ENCODE results near the gene ARNT2. TPM values are rescaled to one million over a fixed set of nuclear protein-coding genes. Genes with fewer than 3 reads are reported as not detected.

Gene ARNT2
- total RNA-seq, 1 donor from 2014 or later, result 72.4 TPM

DNA sequence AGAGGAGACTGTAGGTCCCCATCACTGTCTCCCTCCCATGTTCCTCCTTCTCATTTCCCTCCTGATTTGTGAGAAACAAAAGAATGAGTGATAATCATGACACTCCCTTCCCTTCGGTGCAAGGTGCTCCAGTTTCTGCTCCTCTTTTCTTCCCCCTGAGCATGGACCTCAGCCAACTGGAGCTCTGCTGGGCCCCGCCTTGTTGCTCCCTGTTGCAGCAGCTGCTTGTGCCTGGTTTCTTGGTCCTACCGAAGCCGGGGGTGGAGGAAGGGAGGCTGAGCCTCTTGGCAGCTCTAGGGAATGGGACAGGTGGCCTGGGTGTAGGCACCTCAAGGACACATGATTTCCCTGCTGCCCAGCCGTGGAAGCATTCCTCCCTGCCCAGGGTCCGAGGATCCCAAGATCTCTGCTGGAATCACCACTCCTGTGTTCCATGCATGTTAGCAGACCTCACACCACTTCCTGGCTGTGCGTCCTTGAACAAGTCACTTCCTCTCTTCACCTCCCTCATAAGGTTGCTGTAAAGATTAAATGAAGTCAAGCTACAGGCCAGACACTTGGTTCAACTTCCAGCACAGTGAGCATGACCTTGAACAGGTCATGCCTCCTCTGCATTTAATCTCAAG, 159.3 kb downstream of the ARNT2 start:
- Mint-ChIP-seq H3K9me3 (ENCODE audit: unreplicated experiment) (no peaks in the 10 kb centered on the region), H3K4me3 (ENCODE audit: unreplicated experiment) (peak overlapping the region; percentile 38), H3K36me3 (ENCODE audit: unreplicated experiment) (peaks cover 50% of the 10 kb centered on the region), H3K27me3 (ENCODE audit: unreplicated experiment) (no peaks in the 10 kb centered on the region), H3K4me1 (ENCODE audit: unreplicated experiment) (peaks cover 63% of the 10 kb centered on the region), H3K27ac (ENCODE audit: unreplicated experiment) (peak overlapping the region; percentile 0)
- DNase-seq (ENCODE audit: extremely low spot score, unreplicated experiment), result peak; percentile 64
- TF ChIP-seq, protein P1, sequence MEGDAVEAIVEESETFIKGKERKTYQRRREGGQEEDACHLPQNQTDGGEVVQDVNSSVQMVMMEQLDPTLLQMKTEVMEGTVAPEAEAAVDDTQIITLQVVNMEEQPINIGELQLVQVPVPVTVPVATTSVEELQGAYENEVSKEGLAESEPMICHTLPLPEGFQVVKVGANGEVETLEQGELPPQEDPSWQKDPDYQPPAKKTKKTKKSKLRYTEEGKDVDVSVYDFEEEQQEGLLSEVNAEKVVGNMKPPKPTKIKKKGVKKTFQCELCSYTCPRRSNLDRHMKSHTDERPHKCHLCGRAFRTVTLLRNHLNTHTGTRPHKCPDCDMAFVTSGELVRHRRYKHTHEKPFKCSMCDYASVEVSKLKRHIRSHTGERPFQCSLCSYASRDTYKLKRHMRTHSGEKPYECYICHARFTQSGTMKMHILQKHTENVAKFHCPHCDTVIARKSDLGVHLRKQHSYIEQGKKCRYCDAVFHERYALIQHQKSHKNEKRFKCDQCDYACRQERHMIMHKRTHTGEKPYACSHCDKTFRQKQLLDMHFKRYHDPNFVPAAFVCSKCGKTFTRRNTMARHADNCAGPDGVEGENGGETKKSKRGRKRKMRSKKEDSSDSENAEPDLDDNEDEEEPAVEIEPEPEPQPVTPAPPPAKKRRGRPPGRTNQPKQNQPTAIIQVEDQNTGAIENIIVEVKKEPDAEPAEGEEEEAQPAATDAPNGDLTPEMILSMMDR (IDR thresholded peaks at IDR 0.05), result no peak

DNA sequence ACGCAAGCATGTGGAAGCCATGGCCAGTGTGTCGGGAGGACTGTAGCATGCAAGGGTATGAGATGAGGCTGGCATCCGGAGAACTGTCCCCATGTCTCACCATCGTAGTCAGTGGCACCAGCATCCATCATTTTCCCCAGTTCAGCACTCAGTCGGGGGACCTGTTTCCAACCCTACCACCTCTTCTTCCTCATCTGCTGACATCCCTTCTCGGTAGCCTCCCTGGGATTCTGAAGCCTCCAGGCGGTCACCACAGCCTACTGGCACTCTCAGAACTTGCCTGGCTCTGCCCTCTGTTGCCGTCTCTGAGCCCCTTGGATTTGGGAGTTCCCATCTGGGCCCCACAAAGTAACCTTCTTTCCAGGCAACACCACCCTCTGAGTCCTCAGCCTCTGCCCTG, 159.9 kb downstream of the ARNT2 start:
- peak; percentile 40 for DNase-seq (ENCODE audit: extremely low spot score, unreplicated experiment)
- TF ChIP-seq, protein P1 (IDR thresholded peaks at IDR 0.05), result no peak
- Mint-ChIP-seq H3K27ac (ENCODE audit: unreplicated experiment) (no peak overlapping the region), H3K9me3 (ENCODE audit: unreplicated experiment) (no peaks in the 10 kb centered on the region), H3K27me3 (ENCODE audit: unreplicated experiment) (no peaks in the 10 kb centered on the region), H3K36me3 (ENCODE audit: unreplicated experiment) (peaks cover 47% of the 10 kb centered on the region), H3K4me1 (ENCODE audit: unreplicated experiment) (peaks cover 68% of the 10 kb centered on the region), H3K4me3 (ENCODE audit: unreplicated experiment) (no peak overlapping the region)

DNA sequence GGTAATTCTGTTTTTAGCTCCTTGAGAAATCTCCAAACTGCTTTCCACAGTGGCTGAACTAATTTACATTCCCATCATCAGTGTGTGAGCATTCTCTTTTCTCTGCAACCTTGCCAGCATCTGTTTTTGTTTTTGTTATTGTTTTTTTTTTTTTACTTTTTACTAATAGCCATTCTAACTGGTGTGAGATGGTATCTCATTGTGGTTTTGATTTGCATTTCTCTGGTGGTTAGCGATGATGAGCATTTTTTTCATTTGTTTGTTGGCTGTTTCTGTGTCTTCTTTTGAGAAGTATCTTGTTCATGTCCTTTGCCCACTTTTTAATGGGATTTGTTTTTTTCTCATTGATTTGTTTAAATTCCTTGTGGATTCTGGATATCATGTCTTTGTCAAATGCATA, 161.2 kb downstream of the ARNT2 start:
- Mint-ChIP-seq H3K27ac (ENCODE audit: unreplicated experiment) (no peak overlapping the region), H3K9me3 (ENCODE audit: unreplicated experiment) (no peaks in the 10 kb centered on the region), H3K4me1 (ENCODE audit: unreplicated experiment) (peaks cover 75% of the 10 kb centered on the region), H3K4me3 (ENCODE audit: unreplicated experiment) (no peak overlapping the region), H3K27me3 (ENCODE audit: unreplicated experiment) (no peaks in the 10 kb centered on the region), H3K36me3 (ENCODE audit: unreplicated experiment) (peaks cover 40% of the 10 kb centered on the region)
- TF ChIP-seq, protein P1 (IDR thresholded peaks at IDR 0.05), result no peak
- DNase-seq (ENCODE audit: extremely low spot score, unreplicated experiment), result no peak

DNA sequence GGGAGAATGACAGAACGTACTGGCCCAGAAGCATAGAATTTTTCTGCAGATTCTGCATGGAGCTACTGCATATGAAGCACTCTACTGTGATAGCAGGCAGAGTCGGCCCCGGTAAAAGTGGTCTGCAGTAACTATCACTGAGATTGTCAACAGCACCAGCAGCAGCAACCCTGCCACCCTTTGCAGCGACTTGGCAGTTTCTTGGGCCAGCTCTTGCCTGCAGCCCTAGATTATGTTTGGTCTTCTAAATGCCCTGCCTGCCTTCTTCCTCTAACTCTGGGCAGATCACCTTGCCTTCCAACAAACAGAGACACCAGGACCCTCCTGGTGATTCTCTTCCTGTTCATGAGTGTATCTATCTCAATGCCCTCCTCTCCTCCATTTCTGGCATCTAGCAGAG, 161.8 kb downstream of the ARNT2 start:
- no peaks in the 10 kb centered on the region for H3K9me3 Mint-ChIP-seq (ENCODE audit: unreplicated experiment)

DNA sequence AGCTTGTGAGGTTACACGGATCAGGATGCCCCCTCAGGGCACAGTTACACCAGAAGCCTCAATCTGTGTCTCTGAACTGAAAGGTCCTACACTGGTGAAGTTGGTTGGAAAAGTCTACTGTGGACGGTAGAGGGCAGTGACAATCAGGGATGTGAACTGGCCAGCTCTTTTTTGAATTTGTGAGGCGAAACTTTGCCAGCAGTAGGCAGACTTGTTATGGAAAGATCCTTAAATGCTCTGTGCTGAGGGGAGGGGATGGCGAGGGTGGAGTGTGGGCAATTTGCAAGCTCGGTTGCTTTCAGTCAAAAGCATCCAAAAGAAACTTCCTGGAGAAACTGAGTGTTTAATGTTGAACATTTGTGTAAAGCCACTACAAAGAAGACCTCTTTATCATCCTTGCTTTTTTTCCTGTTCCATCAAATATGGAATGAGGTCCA, 163.6 kb downstream of the ARNT2 start:
- H3K4me1 Mint-ChIP-seq (ENCODE audit: unreplicated experiment), result peaks cover 53% of the 10 kb centered on the region
- H3K9me3 Mint-ChIP-seq (ENCODE audit: unreplicated experiment), result no peaks in the 10 kb centered on the region
- peaks cover 39% of the 10 kb centered on the region for H3K36me3 Mint-ChIP-seq (ENCODE audit: unreplicated experiment)
- H3K27ac Mint-ChIP-seq (ENCODE audit: unreplicated experiment), result peak overlapping the region; percentile 79
- H3K4me3 Mint-ChIP-seq (ENCODE audit: unreplicated experiment), result peak overlapping the region; percentile 11
- peak; percentile 89 for DNase-seq (ENCODE audit: extremely low spot score, unreplicated experiment)
- TF ChIP-seq, protein P1 (IDR thresholded peaks at IDR 0.05), result peak; percentile 92
- no peaks in the 10 kb centered on the region for H3K27me3 Mint-ChIP-seq (ENCODE audit: unreplicated experiment)

More for the DNA sequence above, 161.8 kb downstream of the ARNT2 start:
- Mint-ChIP-seq H3K4me3 (ENCODE audit: unreplicated experiment) (no peak overlapping the region), H3K36me3 (ENCODE audit: unreplicated experiment) (peaks cover 44% of the 10 kb centered on the region), H3K27me3 (ENCODE audit: unreplicated experiment) (no peaks in the 10 kb centered on the region), H3K4me1 (ENCODE audit: unreplicated experiment) (peaks cover 69% of the 10 kb centered on the region), H3K27ac (ENCODE audit: unreplicated experiment) (no peak overlapping the region)
- DNase-seq (ENCODE audit: extremely low spot score, unreplicated experiment), result no peak
- TF ChIP-seq, protein P1 (IDR thresholded peaks at IDR 0.05), result no peak
